GM21619 (cell line): Measurements from ENCODE around the gene F2RL2.

Source experiments
- ATAC-seq: cut with Tn5 transposase; IDR thresholded peaks from one replicate; pipeline ENCODE4 v1.9.1; 2021; ENCODE audit not compliant: unreplicated experiment

The F2RL2 gene, protein sequence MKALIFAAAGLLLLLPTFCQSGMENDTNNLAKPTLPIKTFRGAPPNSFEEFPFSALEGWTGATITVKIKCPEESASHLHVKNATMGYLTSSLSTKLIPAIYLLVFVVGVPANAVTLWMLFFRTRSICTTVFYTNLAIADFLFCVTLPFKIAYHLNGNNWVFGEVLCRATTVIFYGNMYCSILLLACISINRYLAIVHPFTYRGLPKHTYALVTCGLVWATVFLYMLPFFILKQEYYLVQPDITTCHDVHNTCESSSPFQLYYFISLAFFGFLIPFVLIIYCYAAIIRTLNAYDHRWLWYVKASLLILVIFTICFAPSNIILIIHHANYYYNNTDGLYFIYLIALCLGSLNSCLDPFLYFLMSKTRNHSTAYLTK

DNA sequence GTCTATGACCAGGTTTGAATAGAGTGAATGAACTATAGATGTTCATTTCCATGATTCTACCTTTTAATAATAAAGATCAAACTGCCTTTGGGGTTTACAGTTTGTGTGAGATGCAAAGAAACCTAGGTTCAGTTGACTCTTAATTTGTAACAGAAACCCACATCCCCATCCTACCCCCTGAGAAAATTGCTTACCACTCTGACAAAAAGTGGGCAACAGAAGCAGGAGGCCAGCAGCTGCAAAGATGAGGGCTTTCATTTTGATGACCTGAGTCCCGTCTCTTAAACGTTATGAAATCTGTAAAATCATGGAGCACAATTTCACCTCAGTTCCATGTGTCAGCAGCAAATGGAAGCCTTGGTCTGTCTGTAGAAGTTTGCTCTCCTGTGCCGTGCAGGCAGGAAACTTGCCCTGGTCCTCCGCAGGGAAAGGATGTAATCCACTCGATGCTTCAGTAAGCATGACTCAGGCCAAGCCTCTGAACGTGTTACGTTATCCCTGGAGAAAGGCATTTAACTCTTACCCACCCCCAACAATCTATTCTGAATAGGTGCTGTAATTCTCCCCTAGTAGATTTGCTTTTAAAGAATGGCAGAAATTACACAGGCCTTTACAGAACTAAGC is at the start of gene F2RL2:
Gene F2RL2, minus strand, starts transcription at position 431 of the 624 bp plus-strand sequence. Its CDS starts 173 bp downstream, at position 258.
- no peak for ATAC-seq

DNA sequence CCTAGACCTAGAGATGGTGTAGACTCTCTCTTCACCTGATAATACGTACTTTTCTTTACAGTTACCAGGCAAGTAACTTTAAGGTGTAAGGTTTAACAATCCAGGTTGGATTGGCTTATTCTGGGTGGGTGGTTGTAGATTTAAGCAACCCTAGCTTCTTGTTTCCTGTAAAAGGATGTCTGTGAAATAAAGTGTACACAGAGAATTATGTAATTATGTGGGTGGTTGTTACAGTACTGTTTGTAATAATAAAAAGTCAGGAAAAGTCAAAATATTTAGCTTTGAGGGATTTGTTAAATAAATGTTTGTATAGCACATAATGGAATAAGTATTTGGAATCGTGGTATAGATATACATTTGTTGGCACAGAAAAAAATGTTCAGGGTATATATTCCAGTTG is 49.0 kb upstream of the F2RL2 start:
- ATAC-seq = no peak

DNA sequence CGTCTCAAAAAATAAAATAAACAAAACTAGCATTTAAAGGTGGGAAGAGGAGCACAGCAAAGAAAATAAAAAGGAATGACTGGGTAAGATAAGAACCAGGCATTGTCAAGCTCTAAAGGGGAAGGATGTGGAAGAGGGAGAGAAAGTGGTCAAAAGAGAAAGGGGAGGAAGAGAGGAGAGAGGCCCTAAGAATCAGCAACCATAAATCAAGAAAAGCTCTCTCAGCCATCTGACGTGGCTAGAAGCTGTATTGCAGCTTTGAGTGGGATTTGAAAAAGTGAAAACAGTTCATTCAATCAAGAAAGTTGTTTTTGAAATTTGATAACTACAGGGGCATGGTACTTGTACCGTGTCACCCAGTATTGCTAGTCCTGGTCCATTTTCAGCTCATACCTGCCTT is 47.3 kb upstream of the F2RL2 start:
- ATAC-seq = no peak

DNA sequence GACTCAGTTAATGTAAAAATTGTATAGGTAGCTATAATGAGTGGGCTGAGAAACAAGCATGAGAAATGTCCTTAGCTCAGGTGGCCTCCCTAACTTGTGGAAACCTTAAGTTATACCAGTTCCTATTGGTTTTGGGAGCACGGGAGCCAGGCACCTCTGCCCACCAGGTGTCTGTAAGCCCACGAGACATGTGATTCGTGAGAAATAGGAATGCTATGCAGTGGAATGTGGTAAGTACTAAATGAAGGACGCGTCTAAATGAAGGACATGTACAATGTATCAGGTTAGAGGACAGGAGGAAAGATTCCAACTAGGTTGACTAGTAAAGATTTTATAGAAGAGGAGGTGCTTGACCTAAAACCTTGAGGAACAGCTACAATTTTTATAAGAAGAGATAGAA is 46.0 kb upstream of the F2RL2 start:
- no peak for ATAC-seq

DNA sequence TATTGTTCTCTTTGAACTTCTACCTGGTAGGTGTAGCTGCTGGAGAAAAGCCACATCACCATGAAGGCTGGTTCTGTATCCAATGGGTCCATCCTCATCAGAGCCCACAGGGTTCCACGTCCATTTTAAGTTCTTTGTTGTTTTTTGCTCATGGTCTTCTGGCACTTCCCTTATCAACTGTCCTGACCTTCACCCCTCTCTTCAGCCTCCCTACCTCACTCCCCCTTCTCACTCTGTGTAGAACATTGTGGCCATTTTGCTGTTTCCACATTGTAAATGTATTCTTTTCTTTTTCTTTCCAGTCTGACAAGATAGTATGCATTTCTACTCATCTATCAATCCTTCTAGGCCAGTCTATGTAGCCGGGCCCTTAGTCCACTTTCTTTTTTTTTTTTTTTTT is 44.3 kb upstream of the F2RL2 start:
- ATAC-seq = no peak

DNA sequence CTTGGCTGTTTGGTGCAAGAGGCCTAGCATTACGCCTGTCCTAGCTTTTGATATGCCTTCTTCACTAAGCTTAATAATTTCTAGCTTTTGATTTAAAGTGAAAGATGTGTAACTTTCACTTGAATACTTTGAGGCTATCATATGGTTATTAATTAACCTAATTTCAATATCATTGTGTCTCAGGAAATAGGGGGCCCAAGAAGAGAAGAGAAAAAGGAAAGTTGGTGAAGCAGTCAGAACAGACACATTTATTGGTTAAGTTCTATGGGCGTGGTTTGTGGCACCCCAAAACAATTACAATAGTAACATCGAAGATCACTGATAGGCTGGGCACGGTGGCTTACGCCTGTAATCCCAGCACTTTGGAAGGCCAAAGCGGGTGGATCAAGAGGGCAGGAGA is 40.9 kb upstream of the F2RL2 start:
- ATAC-seq = no peak

DNA sequence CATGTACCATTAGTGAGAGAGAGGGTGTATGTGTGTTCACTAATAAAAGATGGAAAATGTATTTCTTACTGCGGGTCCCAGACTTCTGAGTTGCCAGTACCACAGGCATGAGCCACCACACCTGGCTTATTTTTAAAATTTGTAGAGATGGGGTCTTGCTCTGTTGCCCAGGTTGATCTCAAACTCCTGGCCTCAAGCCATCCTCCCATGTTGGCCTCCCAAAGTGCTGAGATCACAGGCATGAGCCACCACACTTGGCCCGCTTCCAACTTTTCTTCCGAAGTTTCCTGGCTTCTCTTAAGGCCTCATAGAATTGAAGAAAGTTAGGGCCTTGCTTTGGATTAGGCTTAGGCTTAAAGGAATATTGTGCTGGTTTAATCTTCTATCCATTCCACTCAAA is 40.4 kb upstream of the F2RL2 start:
- no peak for ATAC-seq

DNA sequence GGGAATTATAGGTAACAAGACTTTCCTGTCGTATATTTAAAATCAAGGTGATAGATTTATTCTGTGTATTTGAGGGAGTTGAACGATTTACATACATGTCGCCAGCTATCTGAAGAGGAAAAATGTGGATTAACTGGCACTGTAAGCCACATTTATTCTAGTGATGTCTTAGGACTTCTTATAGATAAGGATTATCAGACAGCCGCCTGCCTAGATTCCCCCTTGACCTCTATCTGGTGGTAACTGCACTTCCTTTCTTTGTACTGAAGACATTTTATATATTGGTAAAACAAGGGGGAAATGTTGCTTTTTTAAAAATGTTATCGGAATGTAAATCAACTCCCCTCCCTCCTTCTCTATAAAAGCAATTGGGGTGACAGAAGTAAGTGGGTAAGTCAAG is 39.3 kb upstream of the F2RL2 start:
- ATAC-seq = no peak

DNA sequence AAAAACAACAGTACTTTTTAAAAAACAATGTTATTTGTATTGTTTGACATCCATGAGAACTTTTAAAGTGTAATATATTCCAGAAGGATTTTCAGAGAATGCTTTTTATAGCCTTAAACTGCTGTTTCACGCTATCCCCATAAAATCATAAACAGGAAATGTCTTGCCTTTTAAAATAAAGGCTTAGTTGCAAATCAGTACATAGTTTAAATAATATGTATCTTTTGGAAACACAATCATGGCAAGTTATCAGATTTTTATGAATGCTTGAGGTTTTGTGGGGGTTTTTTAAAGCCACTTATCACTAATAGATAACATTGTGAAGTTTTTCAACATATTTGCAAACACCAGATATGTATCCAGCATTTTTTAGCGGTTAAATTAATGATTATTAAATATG is 37.2 kb upstream of the F2RL2 start:
- no peak for ATAC-seq

DNA sequence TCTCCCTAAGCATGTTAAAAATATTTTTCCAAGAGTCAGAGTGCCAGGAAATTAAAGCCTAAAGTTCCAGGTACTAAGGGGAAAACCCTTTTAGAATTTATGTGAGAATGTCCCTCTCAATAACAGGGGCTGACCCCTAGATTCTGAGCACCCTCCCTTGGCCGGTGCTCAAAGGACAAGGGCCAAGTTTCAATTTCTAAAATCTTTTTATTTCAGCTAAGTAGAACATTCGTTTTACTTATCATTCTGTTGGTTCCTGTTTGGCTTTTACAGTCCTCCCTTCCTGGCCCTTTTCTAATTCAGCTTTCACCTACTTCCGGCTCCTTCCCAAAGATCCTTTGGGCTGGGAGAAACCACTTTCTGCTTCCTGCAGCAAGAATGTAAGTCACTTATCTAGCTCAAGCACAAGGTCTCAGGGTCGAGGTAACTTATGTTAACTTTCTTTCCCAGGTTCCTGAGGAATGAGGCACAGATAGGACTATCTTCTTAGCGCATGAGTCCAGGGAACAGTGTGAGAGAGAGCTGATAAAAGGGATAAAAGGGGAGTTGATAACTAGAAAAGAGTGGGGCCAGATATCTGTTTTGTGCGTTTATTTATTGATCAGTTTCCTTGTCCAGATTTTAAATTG is 34.6 kb upstream of the F2RL2 start:
- no peak for ATAC-seq

DNA sequence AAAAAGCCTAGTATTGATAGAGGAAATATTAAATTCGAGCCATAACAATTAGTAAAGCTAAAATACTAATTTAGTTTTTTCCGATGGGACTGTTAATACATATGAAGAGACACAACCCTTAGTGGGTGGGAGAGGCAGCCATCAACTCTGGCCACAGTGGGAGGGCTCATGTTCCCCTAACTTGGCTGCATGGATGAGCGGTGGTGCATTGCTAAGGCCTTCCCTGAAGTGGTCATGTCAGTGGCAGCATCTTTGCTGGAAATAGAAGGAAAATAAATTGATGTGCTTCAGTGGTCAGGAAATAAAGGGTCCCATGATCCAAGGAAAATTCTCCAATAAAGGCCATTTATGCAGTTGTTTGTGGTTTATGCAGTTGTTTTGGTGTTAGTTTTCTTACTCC is 33.9 kb upstream of the F2RL2 start:
- ATAC-seq = no peak

DNA sequence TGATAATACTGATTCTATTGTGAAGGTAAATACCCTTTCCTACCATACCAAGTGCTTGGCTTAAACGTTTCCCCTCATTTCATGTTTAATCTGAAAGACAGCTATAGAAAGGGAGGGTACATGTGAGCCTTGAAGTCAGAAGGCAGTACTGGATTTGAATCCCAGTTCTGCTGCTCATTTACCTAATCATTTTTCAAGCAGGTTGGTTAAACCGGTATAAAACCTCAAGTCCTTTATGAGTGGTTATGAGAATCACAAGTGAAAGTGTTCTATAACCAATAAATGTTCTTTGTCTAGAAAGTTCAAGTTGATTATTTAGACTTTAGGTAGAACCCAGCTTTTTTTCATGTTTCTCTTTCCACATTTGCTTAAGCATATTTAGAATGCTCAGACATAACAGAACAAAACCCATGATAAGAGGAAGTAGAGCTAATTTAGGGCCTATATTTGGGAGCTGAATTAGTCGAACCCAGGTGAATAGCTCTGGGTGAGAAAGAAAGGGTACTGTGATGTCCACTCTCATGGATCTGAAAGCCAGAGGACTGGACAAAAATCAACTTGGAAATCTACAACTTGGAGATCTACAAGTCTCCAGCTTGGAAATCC is 29.7 kb upstream of the F2RL2 start:
- no peak for ATAC-seq

DNA sequence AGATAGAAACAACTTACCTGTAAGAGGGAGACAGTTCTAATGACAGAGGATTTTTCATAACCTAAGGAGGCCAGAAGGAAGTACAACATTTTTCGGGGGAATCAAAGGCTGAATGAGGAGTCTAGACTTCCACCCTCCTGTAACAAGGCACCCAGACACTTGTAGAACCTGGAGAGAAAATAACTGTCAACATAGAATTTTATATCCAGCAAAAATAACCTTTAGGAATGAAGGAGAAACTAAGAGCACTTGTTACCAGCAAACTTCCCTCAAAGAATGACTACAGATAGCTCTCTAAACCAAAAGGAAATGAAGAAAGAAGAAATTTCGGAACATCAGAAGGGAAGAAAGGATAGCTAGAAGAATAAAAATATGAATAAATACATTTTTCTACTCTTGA is 25.9 kb upstream of the F2RL2 start:
- ATAC-seq = no peak

DNA sequence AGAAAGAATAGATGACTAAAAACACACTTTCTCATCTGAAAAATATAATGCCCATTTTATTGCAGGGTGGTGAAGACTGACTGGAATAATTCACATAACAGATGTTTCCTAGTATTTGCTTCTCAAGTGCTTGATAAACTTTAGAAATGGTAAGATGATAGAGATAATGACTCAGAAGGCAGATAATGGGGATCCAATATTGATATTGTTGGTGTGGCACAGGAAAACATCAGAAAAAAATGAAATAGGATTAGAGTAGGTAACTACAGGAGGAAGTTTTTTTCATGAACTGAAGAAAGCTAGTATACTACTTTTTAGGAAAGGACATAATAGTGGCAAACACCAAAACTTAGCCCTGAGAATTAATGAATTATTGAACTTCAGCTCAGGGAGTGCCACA is 20.2 kb upstream of the F2RL2 start:
- no peak for ATAC-seq

DNA sequence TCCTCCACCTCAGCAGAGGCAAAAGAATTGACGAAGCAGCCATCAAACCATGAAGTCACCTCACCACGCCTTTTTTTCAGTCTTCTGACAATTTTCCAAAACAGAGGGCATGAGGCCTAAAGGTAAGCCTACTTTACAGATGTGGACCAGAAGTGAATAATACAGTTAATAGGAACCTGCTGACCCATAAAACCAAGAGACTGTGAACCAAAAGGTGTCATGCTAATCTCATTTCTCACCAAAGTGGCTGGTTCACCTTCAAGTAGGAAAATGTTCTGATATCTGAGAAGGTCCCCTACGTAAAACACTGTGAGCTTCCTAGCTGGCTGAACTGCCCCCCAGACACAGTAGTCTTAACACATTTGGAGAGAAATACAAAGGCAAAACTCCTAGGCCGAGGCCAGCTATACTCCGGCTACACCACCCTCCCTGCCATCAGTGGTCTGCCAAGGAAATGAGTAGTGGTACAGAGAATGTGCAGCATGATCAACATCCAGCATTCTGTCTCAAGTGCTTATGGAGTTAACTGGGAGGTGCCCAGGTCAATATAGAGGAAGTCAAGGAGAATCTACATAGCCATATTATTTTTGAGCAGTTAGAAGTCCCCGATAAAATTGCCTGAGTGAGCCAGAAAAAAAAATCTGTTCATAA is 19.3 kb upstream of the F2RL2 start:
- ATAC-seq = no peak

DNA sequence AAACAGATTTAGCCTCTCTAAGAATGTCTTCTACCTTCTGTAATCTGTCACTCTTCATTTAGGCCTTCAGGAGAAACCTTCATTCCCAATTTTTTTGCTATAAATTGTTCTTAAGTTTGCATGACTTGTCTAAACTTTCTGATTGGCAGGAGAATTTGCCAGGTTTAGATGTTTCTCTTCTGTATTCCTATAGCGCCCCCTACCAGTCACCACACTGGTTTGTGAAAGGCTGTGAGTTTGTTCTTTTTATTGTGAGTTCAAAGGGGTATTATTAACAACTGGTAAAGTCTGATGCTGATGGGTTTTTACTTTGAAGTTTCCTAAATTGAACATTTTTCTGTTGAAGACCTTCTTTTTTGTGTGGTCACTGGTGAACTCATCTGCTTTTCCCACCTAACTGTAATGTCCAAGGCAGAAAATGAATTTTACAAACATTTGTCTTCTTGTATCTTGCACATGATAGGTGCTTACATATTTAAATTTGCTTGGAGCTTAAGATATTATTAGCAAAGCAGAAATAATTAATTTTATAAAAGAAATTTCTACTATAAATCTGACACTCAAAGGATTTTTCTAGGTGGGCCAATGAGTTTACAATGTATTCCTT is 18.4 kb upstream of the F2RL2 start:
- no peak for ATAC-seq

DNA sequence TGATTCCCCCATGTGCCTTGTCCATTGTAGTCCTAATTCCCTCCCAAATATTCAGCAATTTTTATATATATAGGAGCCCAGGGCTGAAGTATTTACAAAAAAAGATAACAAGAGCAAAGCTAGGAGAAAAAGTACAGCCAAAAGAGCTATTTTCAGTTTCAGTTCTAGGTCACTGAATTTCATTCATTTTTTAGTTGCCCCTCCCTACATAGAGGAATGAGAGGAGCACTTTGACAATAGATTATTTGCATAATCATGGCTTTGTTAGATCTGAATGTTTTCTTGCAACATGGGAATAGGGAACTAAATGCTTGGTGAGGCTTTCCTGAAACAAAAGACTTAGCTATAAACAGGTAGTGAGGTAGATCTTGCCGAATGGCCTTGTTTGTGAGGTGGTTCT is 15.3 kb upstream of the F2RL2 start:
- ATAC-seq = peak; percentile 53

DNA sequence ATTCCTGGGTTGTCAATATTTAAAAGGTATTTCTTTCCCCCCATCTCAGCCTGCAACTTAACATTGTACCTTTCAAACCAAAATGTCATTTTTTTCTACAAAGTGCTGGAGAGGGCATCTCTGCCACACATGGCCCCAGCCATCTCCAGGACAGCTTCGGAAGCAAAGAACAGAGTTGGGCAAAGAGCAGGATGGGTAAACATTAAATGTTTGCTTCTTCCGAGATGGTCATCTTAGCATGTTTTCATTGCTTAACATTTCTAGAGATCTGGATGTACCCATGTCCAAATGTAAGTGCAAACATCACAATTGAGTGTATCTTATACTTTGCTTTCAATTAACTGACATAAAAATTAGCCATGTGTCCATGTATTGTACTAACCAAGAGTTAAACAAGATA is 14.3 kb upstream of the F2RL2 start:
- no peak for ATAC-seq

DNA sequence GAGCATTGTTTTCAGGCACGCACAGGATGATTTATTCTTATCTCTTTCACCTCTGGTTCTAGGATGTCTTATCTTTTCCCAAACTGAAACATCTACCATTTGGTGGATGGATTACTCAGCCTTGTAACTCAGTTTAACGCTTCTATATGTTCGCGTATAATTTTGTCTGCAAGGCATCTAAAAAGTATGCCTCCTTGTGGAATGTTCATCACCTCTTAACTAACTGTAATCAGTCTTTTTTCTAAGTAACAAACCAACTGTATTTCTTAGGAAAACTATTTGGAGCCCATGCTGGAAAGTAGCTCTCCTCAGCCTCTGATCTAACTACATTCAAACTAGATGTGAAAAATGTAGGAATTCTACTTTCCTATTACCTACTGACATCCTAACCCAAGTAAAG is 11.5 kb upstream of the F2RL2 start:
- ATAC-seq = no peak

DNA sequence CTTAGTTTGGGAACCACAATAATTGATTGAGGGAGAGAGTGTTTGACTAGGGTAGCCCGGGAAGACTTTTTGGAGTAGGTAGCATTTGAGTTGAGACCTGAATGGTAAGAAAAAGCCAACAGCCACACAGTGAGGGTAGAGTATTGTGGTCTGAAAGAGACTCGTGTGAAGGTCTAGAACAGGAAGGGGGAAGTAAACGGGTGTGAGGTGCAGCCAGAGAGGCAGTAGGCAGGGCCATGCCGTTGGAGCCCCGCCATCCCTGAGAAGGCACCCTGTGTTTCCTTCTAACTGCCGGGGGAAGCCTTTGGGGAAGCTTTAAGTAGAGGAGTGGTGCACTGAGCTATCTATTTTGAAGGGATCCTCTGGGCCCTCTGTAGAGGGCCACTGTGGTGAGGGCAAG is 3.5 kb upstream of the F2RL2 start:
- no peak for ATAC-seq
